Fibroblast of lung (primary cell): ENCODE measurements around the gene RAB37. TPM values are rescaled to one million over a fixed set of nuclear protein-coding genes. Genes with fewer than 3 reads are reported as not detected.
A peak's percentile ranks its signal among the peaks of the same experiment; 100 is the strongest.

Experiments
- DNase-seq, 2 donors: peaks; one replicate each; pipeline versions ENCODE4 v3.0.0 to v3.0.0-alpha.2; 2010; ENCODE audit warnings: low read depth in 2 of 2
- H2AFZ ChIP-seq: 2 replicates; pipeline ENCODE4 v1.5.1; 2012; ENCODE audit warnings: low read length, control low read depth, inconsistent platforms
- H3K27ac ChIP-seq: 2 replicates; pipeline ENCODE4 v1.5.1; 2011; ENCODE audit warnings: low read length, control low read depth; ENCODE audit not compliant: insufficient read depth
- H3K27me3 ChIP-seq: 2 replicates; pipeline ENCODE4 v1.5.1; 2011; ENCODE audit warnings: mild to moderate bottlenecking, low read length; ENCODE audit not compliant: control insufficient read depth, insufficient read depth
- H3K36me3 ChIP-seq: 2 replicates; pipeline ENCODE4 v1.5.1; 2011; ENCODE audit warnings: low read length; ENCODE audit not compliant: control insufficient read depth, insufficient read depth
- H3K4me1 ChIP-seq: 2 replicates; pipeline ENCODE4 v1.5.1; 2011; ENCODE audit warnings: low read length; ENCODE audit not compliant: control insufficient read depth, insufficient read depth; ENCODE audit errors: extremely low read depth
- H3K4me2 ChIP-seq: 2 replicates; pipeline ENCODE4 v1.5.1; 2011; ENCODE audit warnings: low read length, control low read depth; ENCODE audit not compliant: insufficient read depth; ENCODE audit errors: extremely low read depth
- H3K4me3 ChIP-seq, 4 experiments: fragments of 200-600 bp in 1 of 4; sonication (generic) in 1 of 4; replicated peaks in 1 of 4; 2 replicates each; pipeline ENCODE4 v1.5.1; 2011 to 2016; ENCODE audit warnings: low read length in 4 of 4, low read depth in 3 of 4, mild to moderate bottlenecking in 3 of 4, control low read depth in 2 of 4, inconsistent platforms in 1 of 4, mixed read lengths in 1 of 4; ENCODE audit not compliant: insufficient read depth in 1 of 4; ENCODE audit errors: control extremely low read depth in 1 of 4
- H3K79me2 ChIP-seq: 2 replicates; pipeline ENCODE4 v1.5.1; 2012; ENCODE audit warnings: mild to moderate bottlenecking, low read length, inconsistent platforms; ENCODE audit not compliant: control insufficient read depth, insufficient read depth
- H3K9ac ChIP-seq: 2 replicates; pipeline ENCODE4 v1.5.1; 2011; ENCODE audit warnings: mild to moderate bottlenecking, low read length, control low read depth; ENCODE audit not compliant: insufficient read depth
- H3K9me3 ChIP-seq: 2 replicates; pipeline ENCODE4 v1.5.1; 2012; ENCODE audit warnings: low read depth, low read length; ENCODE audit not compliant: control insufficient read depth, insufficient read depth
- H4K20me1 ChIP-seq: 2 replicates; pipeline ENCODE4 v1.5.1; 2011; ENCODE audit warnings: low read length; ENCODE audit not compliant: control insufficient read depth, insufficient read depth; ENCODE audit errors: extremely low read depth
- CTCF ChIP-seq, 2 donors: IDR thresholded peaks in 1 of 2; conservative IDR thresholded peaks in 1 of 2; 1 replicate in 1 of 2; 2 replicates in 1 of 2; pipeline ENCODE4 v1.5.1; 2011 to 2012; ENCODE audit warnings: low read length in 2 of 2, control low read depth in 1 of 2, inconsistent platforms in 1 of 2, low read depth in 1 of 2, mild to moderate bottlenecking in 1 of 2
- EZH2 ChIP-seq: IDR thresholded peaks from 2 replicates; pipeline ENCODE4 v1.5.1; 2012; ENCODE audit warnings: low read length, control low read depth, mild to moderate bottlenecking; ENCODE audit errors: missing control alignments
- polyA plus RNA-seq, 2 donors: library from polyadenylated mRNA; depleted of rRNA in 1 of 2; stranded (reverse) in 1 of 2; unstranded in 1 of 2; fragments of >200 nt; gene quantifications; 2 replicates each; pipeline ENCODE4 v1.2.1, GENCODE V29; 2011 to 2012; ENCODE audit warnings: missing spikeins in 1 of 2
- total RNA-seq: library from RNA; depleted of rRNA; stranded (reverse); fragments of >200 nt; gene quantifications from 2 replicates; pipeline ENCODE4 v1.2.1, GENCODE V29; 2014

The RAB37 gene
- total and polyA plus RNA-seq, 2 donors (not counting 1 experiment from before 2014, with no cell fraction given): 0.65 to 0.66 TPM

GRCh38 chr17:74773414-74773813 is 36.4 kb downstream of the RAB37 start:
- no peak overlapping the region for H3K27ac ChIP-seq
- H3K4me2 ChIP-seq: no peak overlapping the region
- H3K36me3 ChIP-seq: peaks cover 22% of the 10 kb centered on the region
- DNase-seq: no peak
- peaks cover 6% of the 10 kb centered on the region for H3K4me1 ChIP-seq
- TF ChIP-seq CTCF (conservative IDR thresholded peaks at IDR 0.05 in 1 of 2, IDR thresholded peaks at IDR 0.05 in 1 of 2; ENCODE audit: low read depth in 1 of 2, low read length in 2 of 2) (no peak), EZH2 (no peak)
- H3K79me2 ChIP-seq: peaks cover 20% of the 10 kb centered on the region
- no peaks in the 10 kb centered on the region for H4K20me1 ChIP-seq
- H3K9me3 ChIP-seq: no peaks in the 10 kb centered on the region
- H3K4me3 ChIP-seq: no peak overlapping the region
- H3K27me3 ChIP-seq: no peaks in the 10 kb centered on the region
- no peak overlapping the region for H3K9ac ChIP-seq
- no peak overlapping the region for H2AFZ ChIP-seq

DNA sequence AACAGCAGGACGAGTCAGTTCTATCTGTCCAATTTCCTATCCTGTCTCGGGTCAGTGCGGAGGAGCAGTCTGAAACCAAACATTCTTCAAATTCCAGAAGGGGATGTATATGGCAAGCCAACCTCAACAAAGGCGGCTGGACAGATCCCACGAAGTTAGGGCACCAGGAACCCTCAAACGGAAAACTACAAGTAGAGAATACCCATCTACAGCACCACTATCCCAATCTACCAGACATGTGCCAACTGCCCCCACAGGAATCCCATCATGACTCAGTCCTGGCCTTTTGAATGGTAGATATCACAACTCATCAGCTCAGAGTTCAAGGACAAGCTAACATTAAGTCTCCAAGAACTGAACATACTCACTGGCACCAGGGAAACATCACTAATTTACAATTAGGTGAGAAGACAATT is 36.8 kb downstream of the RAB37 start:
- Histone ChIP-seq H3K4me3 (no peak overlapping the region), H3K9me3 (no peaks in the 10 kb centered on the region), H2AFZ (no peak overlapping the region), H3K4me1 (peaks cover 4% of the 10 kb centered on the region), H3K4me2 (no peak overlapping the region), H3K27me3 (no peaks in the 10 kb centered on the region), H3K36me3 (peaks cover 22% of the 10 kb centered on the region), H3K27ac (no peak overlapping the region), H3K79me2 (peaks cover 20% of the 10 kb centered on the region), H3K9ac (no peak overlapping the region), H4K20me1 (no peaks in the 10 kb centered on the region)
- no peak for TF ChIP-seq CTCF (conservative IDR thresholded peaks at IDR 0.05 in 1 of 2, IDR thresholded peaks at IDR 0.05 in 1 of 2; ENCODE audit: low read depth in 1 of 2, low read length in 2 of 2)
- no peak for TF ChIP-seq EZH2
- DNase-seq: peak in 1 of 2 donors; percentile 66

DNA sequence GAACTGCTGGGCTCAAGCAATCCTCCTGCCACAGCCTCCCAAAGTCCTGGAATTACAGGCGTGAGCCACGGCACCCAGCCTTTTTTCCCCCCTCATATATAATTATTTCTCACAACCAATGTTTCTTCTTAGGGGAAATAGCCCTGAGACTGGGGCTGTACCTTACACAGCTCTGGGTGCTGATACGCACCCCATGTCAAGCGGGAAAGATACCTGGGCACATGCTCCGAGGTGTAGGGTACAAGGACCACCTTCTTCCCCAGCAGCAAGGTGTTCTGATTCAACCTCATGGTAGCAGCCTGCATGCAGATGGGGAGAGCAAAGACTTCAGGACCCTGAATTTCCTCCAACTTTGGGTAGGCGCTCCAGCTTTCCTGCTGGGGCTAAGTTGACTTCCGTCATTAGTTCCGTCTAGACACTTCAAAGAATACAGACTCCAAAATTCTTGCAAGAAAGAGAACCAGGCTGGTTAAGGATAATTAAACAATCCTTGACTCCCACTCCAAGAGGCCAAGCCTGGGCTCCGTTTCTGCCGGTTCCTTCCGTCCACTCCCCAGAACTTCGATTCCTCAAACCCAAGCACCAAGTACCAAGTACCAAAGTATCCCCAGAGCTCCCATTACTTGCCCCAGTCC is 38.5 kb downstream of the RAB37 start:
- H2AFZ ChIP-seq: peak overlapping the region; percentile 94
- no peaks in the 10 kb centered on the region for H3K27me3 ChIP-seq
- peaks cover 4% of the 10 kb centered on the region for H3K4me1 ChIP-seq
- H3K9ac ChIP-seq: peak overlapping the region; percentile 72
- peak overlapping the region; percentile 84 for H3K27ac ChIP-seq
- DNase-seq: no peak
- TF ChIP-seq CTCF (conservative IDR thresholded peaks at IDR 0.05 in 1 of 2, IDR thresholded peaks at IDR 0.05 in 1 of 2; ENCODE audit: low read depth in 1 of 2, low read length in 2 of 2): no peak
- TF ChIP-seq EZH2: no peak
- H3K79me2 ChIP-seq: peaks cover 20% of the 10 kb centered on the region
- peak overlapping the region; percentile 87 for H3K4me2 ChIP-seq
- H4K20me1 ChIP-seq: no peaks in the 10 kb centered on the region
- H3K9me3 ChIP-seq: no peaks in the 10 kb centered on the region
- peaks cover 22% of the 10 kb centered on the region for H3K36me3 ChIP-seq
- H3K4me3 ChIP-seq: peak overlapping the region; percentile 82 to 97 (median 93)
